SKM-1 treated with dmso at 0.1 percent for 144 hours (cell line): ENCODE measurements around the gene FAM131C.
A peak's percentile ranks its signal among the peaks of the same experiment; 100 is the strongest.
"Not testable (repeated sequence)": the region's sequence is repeated elsewhere in the genome, so short reads cannot be mapped to it uniquely, and the experiment has no call there.

Experiments used
- DNase-seq: peaks from one replicate; lab custom pipeline; 2025; ENCODE audit not compliant: unreplicated experiment; lab: John Stamatoyannopoulos, UW

Gene FAM131C

DNA sequence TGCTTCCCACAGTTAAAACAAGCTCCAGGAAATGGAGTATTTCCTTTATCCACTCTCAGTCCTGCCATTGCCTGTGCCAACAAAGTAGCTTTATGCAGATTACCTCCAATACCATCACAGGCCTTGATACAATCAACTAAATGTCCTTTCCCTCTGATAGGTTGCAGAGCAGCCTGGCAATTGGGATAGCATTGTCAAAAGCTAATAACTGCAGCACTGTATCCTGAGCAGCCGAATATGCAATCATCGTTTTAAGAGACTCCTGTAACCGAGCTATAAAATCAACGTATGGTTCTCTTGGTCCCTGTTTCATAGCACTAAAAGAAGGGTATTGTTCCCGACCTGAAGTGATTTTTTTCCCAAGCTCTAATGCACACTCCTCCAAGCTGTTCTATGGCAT lies 33.6 kb upstream of the FAM131C start:
- not testable (repeated sequence) for DNase-seq

GRCh38 chr1:16101623-16102022 lies 28.2 kb upstream of the FAM131C start:
- DNase-seq: no peak

DNA sequence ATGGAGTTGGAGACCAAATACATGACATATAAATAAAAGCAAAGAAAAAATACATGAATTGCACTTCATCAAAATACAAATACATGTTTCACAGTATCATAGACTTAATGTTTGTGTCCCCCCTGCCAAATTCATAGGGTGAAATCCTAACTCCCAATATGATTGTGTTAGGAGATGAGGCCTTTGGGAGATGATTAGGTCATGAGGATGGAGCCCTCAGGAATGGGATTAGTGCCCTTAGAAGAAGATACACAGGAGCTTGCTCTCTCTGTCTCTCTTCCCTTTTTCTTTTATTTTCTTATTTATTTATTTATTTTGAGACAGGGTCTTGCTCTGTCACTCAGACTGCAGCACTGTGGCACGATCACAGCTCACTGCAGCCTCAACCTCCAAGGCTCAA lies 26.0 kb upstream of the FAM131C start:
- no peak for DNase-seq

DNA sequence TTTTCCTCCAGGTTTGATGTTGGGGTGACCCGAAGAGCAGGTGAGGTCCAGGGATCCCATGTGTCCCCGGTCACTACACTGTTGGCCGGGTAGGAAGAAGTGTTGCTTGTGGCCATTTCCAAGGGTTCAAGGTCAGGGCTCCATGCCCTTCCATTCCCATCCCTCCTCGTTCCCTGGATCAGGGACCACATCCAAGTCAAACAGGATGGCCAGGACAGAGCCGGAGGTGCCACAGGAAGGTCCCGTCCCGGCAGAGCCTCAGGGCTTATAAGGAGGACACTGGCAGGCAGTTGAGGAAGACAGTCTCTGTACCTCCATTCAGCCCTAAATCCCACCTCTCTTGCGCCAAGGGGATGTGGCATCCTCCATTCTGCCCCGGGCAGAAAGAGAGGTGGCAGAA lies 22.0 kb upstream of the FAM131C start:
- no peak for DNase-seq

GRCh38 chr1:16094453-16095158 lies 21.2 kb upstream of the FAM131C start:
- DNase-seq: no peak

- DNase-seq: no peak
Measured at GRCh38 chr1:16093611-16094010, 20.2 kb upstream of the FAM131C start.

DNA sequence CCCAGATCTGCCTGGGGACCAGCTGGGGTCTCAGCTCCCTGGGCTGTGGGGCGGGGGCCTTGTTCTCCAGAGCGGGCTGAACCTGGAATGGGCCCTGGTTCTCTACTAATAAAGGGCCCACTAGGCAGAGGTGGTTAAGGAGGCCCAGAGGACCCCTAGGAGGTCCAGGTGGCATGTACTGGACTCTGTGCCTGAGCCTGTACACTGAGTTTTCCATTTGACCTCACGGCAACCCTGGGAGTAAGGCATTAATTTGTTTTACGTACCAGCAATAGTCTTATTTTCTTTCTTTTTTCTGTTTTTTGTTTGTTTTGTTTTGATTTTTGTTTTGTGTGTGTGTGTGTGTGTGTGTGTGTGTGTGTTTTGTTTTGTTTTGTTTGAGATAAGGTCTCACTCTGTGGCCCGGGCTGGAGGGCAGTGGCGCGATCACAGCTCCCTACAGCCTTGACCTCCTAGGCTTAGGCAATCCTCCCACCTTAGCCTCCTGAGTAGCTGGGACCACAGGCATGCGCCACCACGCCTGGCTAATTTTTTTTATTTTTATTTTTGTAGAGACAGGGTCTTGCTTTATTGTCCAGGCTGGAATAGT lies 19.6 kb upstream of the FAM131C start:
- no peak for DNase-seq

DNA sequence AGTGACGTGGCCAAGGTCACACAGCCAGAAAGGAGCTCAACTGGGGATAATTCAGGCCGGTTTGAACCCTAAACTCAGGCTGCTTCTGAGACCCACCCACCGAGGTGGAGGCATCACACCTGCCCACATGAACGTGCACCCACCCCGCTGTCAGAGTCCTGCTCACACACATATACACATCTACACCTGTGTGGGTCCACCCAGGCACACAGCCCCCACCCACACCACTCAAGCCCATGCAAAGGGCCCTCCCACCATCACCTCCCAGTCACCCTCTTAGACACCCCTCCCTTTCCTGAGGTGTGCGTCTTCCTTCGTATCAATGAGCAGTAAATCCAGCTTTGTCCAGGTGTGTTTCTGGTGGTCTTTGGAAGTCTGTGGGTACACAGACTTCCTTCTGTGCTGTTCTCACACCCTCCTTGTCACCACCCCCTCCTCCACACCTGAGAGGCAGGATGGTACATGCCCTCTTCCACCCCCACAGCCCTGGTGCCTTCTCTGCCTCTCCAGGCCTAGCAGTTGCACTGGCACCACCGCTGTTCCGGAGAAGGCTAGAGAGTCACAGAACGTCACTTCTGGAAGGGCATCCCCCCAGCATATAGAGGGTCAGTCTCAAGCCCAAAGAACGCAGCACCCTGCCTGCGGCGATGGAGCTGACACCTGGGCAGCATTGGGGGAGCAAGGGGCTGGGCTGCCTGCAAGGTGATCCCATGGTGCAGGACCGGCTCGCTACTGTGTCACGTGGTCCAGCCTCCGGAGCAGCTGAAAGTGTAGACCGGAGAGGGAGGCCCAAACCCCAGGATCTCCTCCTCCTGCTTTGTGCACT lies 18.9 kb upstream of the FAM131C start:
- DNase-seq: no peak

DNA sequence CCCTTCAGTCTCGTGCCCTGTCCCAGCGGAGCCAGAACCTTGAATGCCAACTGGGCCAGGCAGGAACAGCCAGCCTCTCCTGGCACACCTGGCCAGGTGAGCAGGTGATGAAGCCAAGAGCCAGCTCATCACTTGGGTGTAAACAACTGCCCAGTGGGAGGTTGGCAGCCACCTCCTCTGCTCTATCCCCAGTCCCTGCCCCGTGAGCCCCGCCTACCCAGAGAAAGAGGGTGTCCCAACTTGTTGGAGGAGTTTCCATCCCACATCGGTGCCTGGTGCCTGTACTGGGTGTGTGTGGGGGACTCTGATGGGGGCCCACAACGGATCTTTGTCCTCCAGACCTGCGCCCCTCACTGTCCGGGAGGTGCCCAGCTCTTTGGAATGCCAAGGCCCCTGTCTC lies 17.8 kb upstream of the FAM131C start:
- no peak for DNase-seq

GRCh38 chr1:16090076-16090826 lies 16.8 kb upstream of the FAM131C start:
- DNase-seq: no peak

DNA sequence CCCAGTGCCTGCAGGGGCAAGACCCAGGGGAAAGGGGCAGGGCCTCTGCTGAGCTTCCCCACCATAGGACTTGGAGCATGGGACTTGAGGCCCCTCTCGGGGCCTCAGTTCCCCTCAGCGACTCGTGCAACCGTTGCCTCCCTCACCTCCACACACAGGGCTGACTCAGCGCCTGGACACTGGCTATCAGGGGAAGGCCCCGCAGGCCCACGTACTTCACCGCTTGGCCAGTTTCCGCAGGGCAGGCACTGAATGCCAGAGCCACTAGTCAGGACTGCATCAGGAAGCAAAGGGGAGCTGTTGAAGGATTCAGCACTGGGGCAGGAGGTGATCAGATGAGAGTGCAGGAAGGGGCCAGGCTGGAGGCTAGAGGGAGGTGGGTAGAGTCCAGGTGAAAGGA lies 15.5 kb upstream of the FAM131C start:
- no peak for DNase-seq

GRCh38 chr1:16088351-16088911 lies 15.0 kb upstream of the FAM131C start:
- DNase-seq: no peak

DNA sequence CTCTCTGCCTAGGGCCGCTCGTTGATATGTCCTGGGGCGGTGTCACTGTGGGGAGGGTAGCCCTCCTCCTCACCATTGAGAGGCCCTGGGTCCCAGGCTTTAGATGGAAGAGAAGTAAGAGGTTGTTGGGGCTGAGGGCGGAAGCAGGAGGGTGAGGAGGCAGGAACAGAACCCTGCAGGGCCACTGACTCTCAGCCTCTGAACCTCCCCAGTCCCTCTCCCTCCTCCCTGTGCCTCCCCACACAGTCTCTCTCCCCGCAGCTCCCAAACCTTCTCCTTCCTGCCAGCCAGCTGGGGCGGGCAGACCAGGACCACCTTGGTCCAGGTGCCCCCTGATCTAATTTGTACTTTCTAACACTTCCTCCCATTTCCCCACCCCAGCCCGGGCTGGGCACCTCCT lies 14.3 kb upstream of the FAM131C start:
- DNase-seq: no peak

DNA sequence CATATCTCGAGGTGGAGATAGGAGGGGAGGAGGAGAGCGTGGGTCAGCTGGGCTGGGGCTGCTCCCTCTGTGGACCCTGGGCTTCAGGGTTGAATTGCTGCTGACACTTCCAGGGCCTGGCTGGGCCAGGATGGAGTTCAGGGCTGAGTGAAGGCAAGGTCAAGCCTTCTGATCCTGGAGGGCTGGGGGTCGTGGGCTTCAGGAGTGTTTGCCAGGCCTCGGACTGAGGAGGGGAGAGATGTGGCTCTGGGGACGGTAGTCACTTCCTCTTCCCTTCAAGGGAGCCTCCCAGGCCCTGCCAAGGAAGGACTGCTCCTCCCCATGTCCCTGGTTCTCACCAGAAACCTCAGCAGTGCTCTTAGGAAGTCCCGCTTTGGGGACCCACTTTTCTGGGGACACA lies 12.1 kb upstream of the FAM131C start:
- no peak for DNase-seq

DNA sequence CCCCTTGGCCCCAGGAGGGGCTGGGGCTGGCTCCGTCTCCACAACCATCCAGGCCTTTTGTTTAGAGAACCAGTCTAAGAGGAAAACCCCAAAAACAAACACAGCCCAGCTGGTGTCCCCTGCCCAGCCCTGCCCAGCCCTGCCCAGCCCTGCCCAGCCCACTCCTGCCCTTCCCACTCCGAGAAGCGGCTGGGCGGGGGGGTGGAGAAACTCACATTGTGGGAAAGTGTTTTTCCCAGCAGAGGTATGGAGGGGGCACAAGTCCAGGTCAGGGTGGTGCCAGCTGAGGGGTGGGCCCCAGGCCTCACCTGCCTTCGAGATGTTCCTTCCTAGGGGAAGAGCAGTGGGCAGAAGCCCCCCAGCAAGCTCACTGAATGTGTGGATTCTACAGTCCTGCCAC lies 10.0 kb upstream of the FAM131C start:
- no peak for DNase-seq

DNA sequence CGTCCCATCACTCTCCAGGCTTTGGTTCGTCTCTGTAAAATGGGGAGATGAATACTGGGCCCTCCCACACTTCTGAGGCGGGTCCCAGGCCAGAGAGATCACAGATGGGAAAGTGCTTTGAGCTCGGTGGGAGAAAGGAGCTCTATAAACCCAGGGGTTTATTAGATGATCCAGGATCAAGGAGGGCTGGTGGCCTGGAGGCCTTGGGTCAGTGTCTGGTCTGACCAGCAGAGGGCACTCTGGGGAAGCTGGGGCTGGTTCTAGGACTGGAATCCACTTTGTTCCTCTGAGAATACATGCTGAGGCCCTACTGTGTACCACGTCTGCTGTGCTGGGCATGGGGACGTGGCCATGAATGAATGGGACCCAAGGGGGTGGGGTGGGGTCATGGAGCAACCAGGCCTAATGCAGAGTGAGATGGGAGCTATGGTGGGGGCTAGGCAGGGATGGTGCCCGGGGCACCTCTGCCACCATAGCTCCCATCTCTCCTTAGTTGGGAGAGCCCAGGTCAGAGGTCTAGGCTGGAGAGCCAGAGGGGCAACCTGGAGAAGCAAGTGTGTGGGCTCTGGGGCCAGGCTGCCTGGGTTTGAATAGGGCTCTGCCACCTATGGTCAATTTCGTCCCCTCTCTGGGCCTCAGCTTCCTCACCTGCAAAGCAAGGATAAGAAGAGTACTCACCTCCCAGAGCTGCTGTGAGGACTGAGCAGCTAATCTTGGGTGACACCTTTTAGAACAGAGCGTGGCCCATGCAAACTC lies 9.0 kb upstream of the FAM131C start:
- peak; percentile 19 for DNase-seq

GRCh38 chr1:16081636-16082035 lies 8.2 kb upstream of the FAM131C start:
- no peak for DNase-seq

GRCh38 chr1:16080422-16081150 lies 7.1 kb upstream of the FAM131C start:
- DNase-seq: no peak

DNA sequence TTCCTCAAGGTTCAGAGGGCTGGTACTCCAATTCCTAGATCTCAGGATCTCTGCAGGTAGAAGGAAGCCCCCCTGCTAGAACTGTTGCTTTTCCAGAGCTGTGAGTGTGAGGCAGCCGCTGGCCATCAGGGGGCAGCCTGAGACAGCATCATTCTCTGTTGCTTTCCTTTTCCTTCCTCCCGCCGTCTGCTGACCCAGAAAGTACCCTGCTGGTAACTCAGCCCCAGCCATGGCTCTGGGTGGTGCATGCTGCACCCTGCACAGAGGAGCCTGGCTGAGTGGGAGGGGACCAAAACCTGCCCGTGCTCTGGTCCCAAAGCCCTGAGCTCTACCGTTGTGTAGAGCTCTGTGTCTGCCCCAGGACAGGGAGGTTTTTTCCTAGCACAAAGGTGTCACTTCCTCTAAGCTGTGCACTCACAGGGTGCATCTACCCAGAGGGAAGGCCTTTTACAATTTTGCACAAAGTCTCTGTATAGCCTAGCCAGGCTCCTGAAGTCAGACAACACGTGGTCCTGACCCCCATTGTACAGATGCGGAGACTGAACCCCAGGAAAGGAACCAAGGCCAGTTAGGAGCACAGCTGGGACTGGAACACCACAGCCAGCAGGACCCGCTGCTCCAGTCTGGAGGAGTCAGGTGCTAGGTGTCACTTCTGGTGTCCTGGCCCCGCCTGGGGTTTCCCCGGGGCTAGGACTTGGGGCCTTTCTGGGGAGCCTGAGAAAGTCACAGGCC lies 5.6 kb upstream of the FAM131C start:
- DNase-seq: peak; percentile 57
